ENCODE results near the gene TMEM243. TPM values are rescaled to one million over a fixed set of nuclear protein-coding genes. Genes with fewer than 3 reads are reported as not detected.

Gene TMEM243
- total and polyA plus RNA-seq, 10 of the 15 experiments (the other 5 are each of a cell fraction or from before 2014, with no cell fraction given) = 47.8 to 170 (median 77.9) TPM

GRCh38 chr7:87159538-87159937 lies 60.0 kb downstream of the TMEM243 start:
- Histone ChIP-seq H3K79me2 (ENCODE audit: control insufficient read depth, insufficient read depth, low read length) (peaks cover 86% of the 10 kb centered on the region), H4K20me1 (ENCODE audit: control insufficient read depth, insufficient read depth) (no peaks in the 10 kb centered on the region; the same call in 1 of the 2 replicates), H3K27ac (ENCODE audit: control insufficient read depth, insufficient read depth) (no peak overlapping the region; the same call in 1 of the 2 replicates), H3K27me3 (replicated peaks in 1 of 2; ENCODE audit: control insufficient read depth in 2 of 2, insufficient read depth in 2 of 2, low read length in 1 of 2) (no peaks in the 10 kb centered on the region), H2AFZ (ENCODE audit: control insufficient read depth, low read depth, low read length) (no peak overlapping the region), H3K4me1 (ENCODE audit: control insufficient read depth, insufficient read depth, low read length) (peaks cover 6% of the 10 kb centered on the region; the same call in 1 of the 2 replicates), H3K4me2 (ENCODE audit: control insufficient read depth, insufficient read depth) (peak overlapping the region; percentile 61; the same call in 1 of the 2 replicates), H3K4me3 (peak overlapping the region; percentile 29; the same call in 1 of the 2 replicates), H3K9ac (ENCODE audit: control insufficient read depth, insufficient read depth, low read length) (no peak overlapping the region), H3K36me3 (ENCODE audit: control insufficient read depth in 2 of 2, insufficient read depth in 2 of 2, low read length in 1 of 2) (peaks cover 0 to 12% of the 10 kb centered on the region in 2 experiments), H3K9me3 (replicated peaks; ENCODE audit: control insufficient read depth, insufficient read depth, low read length) (no peaks in the 10 kb centered on the region)
- no TSS peak for BruUV-seq (replicated peaks)
- WGBS (ENCODE audit: insufficient coverage, insufficient replicate concordance, low lambda C conversion rate, missing lambda C conversion rate) = 71% methylated on average over 2 of the region's 2 CpGs
- in situ Hi-C loops (cut with MboI) (no loop called here), intact Hi-C loops (cut with micrococcal nuclease; ENCODE audit: unreplicated experiment) (loop anchor here (10.0 kb wide), 2 partner anchors 715 to 1055 kb away; partner anchors contain the start of genes DBF4 and SLC25A40)
- FAIRE-seq (no peak), DNase-seq (ENCODE audit: low read depth, low spot score) (no peak), ATAC-seq (peak; percentile 67)
- ChIA-PET CTCF (interaction anchor here (1.5 to 6.8 kb wide), 2 partner anchors 66 to 78 kb away, joined by 3 to 21 read pairs; no protein-coding TSS in a partner anchor), SMC1A (ENCODE audit: uncharacterized antibody, unreplicated experiment) (interaction anchor here (0.6 to 7.7 kb wide), 8 partner anchors 7 to 1571 kb away, joined by 3 to 95 read pairs (median 3); partner anchors contain the start of gene TMEM243), RAD21 (ENCODE audit: unreplicated experiment) (interaction anchor here (1.3 to 1.5 kb wide), 3 partner anchors 11 to 58 kb away, joined by 3 to 5 read pairs (median 4); no protein-coding TSS in a partner anchor), POLR2A (interaction anchor here (0.6 to 10.2 kb wide), 4 partner anchors 16 to 57 kb away, joined by 3 to 215 read pairs (median 3); partner anchors contain the start of gene TMEM243)
- peak; percentile 38; the same call in 1 of the 2 replicates for TF ChIP-seq ZBED1 (IDR thresholded peaks at IDR 0.05; ENCODE audit: borderline replicate concordance)
- TF ChIP-seq YBX1 (IDR thresholded peaks at IDR 0.05) = no peak
- no peak for TF ChIP-seq STAT3 (IDR thresholded peaks at IDR 0.05; ENCODE audit: low read depth, low read length)
- TF ChIP-seq SMARCA5 (IDR thresholded peaks at IDR 0.05) = no peak
- no peak for TF ChIP-seq NKRF (conservative IDR thresholded peaks at IDR 0.05)
- no peak for TF ChIP-seq MEF2B (IDR thresholded peaks at IDR 0.05; ENCODE audit: partially characterized antibody, poor library complexity, severe bottlenecking)
- no peak for TF ChIP-seq JUND (IDR thresholded peaks at IDR 0.05; ENCODE audit: low read depth, low read length)
- no peak for TF ChIP-seq DPF2 (IDR thresholded peaks at IDR 0.05)
- TF ChIP-seq NFIC (IDR thresholded peaks at IDR 0.05; ENCODE audit: low read depth, low read length) = peak; percentile 23; the same call in 1 of the 2 replicates
- no peak for TF ChIP-seq NR2C2 (IDR thresholded peaks at IDR 0.05; ENCODE audit: borderline replicate concordance, control insufficient read depth, insufficient read length, low read depth)
- no peak for TF ChIP-seq BHLHE40 (IDR thresholded peaks at IDR 0.05; ENCODE audit: borderline replicate concordance in 1 of 2, low read depth in 2 of 2, low read length in 1 of 2)
- no peak for TF ChIP-seq CREB1 (IDR thresholded peaks at IDR 0.05; ENCODE audit: low read depth)
- TF ChIP-seq MEF2A (IDR thresholded peaks at IDR 0.05; ENCODE audit: insufficient read depth, low read depth, low read length) = peak; percentile 43; the same call in 1 of the 2 replicates
- TF ChIP-seq BMI1 (IDR thresholded peaks at IDR 0.05; ENCODE audit: borderline replicate concordance) = no peak
- TF ChIP-seq CREM (IDR thresholded peaks at IDR 0.05; ENCODE audit: low read depth) = peak; percentile 18; the same call in 1 of the 2 replicates
- no peak for TF ChIP-seq USF2 (IDR thresholded peaks at IDR 0.05; ENCODE audit: borderline replicate concordance, low read depth, low read length)
- TF ChIP-seq NR2C1 (IDR thresholded peaks at IDR 0.05) = no peak
- no peak for TF ChIP-seq PKNOX1 (IDR thresholded peaks at IDR 0.05)
- no peak for TF ChIP-seq SUPT20H (IDR thresholded peaks at IDR 0.05; ENCODE audit: borderline replicate concordance, control insufficient read depth, low read depth, low read length)

All from GM12878 (cell line).